Adrenal gland (tissue), 12 donors: ENCODE data around the gene GABARAPL1. TPM values are rescaled to one million over a fixed set of nuclear protein-coding genes. Genes with fewer than 3 reads are reported as not detected.

Experiments
- DNase-seq, 7 donors: peaks; one replicate each; pipeline ENCODE4 v3.0.0-alpha.2; 2019 to 2020
- H3K27ac ChIP-seq, 5 donors: fragments of 200-600 bp; sonication (generic) in 4 of 5; 1 replicate in 3 of 5; 2 replicates in 2 of 5; pipeline versions ENCODE4 v1.5.1 to v1.8.0; 2016 to 2020; ENCODE audit warnings: mild to moderate bottlenecking in 1 of 5
- H3K27me3 ChIP-seq: fragments of 200-600 bp; 2 replicates; pipeline ENCODE4 v1.8.0; 2021
- H3K36me3 ChIP-seq, 2 donors: fragments of 200-600 bp; replicated peaks in 1 of 2; 1 replicate in 1 of 2; 2 replicates in 1 of 2; pipeline versions ENCODE4 v1.5.1 to v1.8.0; 2018 to 2022
- H3K4me1 ChIP-seq, 2 donors: fragments of 200-600 bp; replicated peaks in 1 of 2; 1 replicate in 1 of 2; 2 replicates in 1 of 2; pipeline versions ENCODE4 v1.5.1 to v1.8.0; 2018 to 2021
- H3K4me3 ChIP-seq, 4 donors: fragments of 200-600 bp; sonication (generic) in 3 of 4; one replicate each; pipeline ENCODE4 v1.5.1; 2016 to 2018
- H3K9me3 ChIP-seq, 3 donors: fragments of 200-600 bp; sonication (generic) in 1 of 3; replicated peaks in 1 of 3; 1 replicate in 2 of 3; 2 replicates in 1 of 3; pipeline versions ENCODE4 v1.5.1 to v1.8.0; 2016 to 2021
- POLR2A ChIP-seq, 2 donors: fragments of 450-650 bp; IDR thresholded peaks; one replicate each; pipeline ENCODE4 v1.6.1; 2017; ENCODE audit warnings: antibody characterized with exemption in 2 of 2, mild to moderate bottlenecking in 2 of 2, moderate library complexity in 1 of 2
- whole genome bisulfite sequencing, 4 donors: extraction: QIAGEN DNeasy Blood & Tissue Kit in 2 of 4; methylation state at CpG; one replicate each; pipeline versions ENCODE4 v1.1.5 to v1.1.7; 2013 to 2017; 5-methylcytosine and 5-hydroxymethylcytosine counted together
- intact Hi-C, 2 donors: fragments of 100-400 bp; cut with DNase I; formaldehyde crosslinking; loops; one replicate each; pipeline versions ENCODE4 v1.14.1 to v1.15.0; 2022 to 2023
- polyA plus RNA-seq, 3 donors: library from polyadenylated mRNA; stranded (reverse); fragments of 200-250 nt in 2 of 3; fragments of 350-450 nt in 1 of 3; fragmentation: Illumina TruSeq in 1 of 3; extraction: RNeasy Lipid Tissue Mini Kit (QIAGEN cat#74804) in 1 of 3; gene quantifications; one replicate each; pipeline ENCODE4 v1.2.3, GENCODE V29; 2013 to 2014
- total RNA-seq, 9 donors: library from RNA; depleted of rRNA in 4 of 9; stranded (reverse); fragments of >200 nt in 4 of 9; fragments of 120-200 nt in 1 of 9; fragmentation: NEBNext Ultra II Directional in 1 of 9; extraction: Animal tissue kit (Norgen Biotek cat#: 25700) in 1 of 9; gene quantifications; one replicate each; pipeline versions ENCODE4 v1.1.0 to v1.2.4, GENCODE V29; 2013 to 2023
- TF ChIP-seq, protein P1 (sequence below), 6 experiments: fragments of 450-650 bp in 4 of 6; fragments of 200-600 bp in 2 of 6; sonication (generic) in 1 of 6; IDR thresholded peaks; 1 replicate in 5 of 6; 2 replicates in 1 of 6; pipeline versions ENCODE4 v1.5.1 to v1.8.0; 2016 to 2021; ENCODE audit warnings: antibody characterized with exemption in 6 of 6, mild to moderate bottlenecking in 2 of 6, moderate library complexity in 1 of 6
- donor health status: healthy with polysubstance abuse.
- donor health status: Bipolar disorder and iron deficiency.
- donor health status: DM: yes; HTN: yes; CAD: no.
- donor health status: DM: no; HTN: no; CAD: no.
- donor health status: DM: no; HTN: no; CAD: no.
- donor health status: DM: yes; HTN: yes; CAD: no.

Gene GABARAPL1
- total and polyA plus RNA-seq, 12 donors, result 58.2 to 260 (median 89.4) TPM

- no peaks in the 10 kb centered on the region for H3K4me1 ChIP-seq
- no peak overlapping the region for H3K4me3 ChIP-seq
- H3K9me3 ChIP-seq, result no peaks in the 10 kb centered on the region
- H3K36me3 ChIP-seq, result peaks cover 0 to 31% of the 10 kb centered on the region in 2 donors
- intact Hi-C loops, result no loop called here
- 93 to 100% (median 94%) methylated on average over 2 to 6 of the region's 6 CpGs for WGBS, 4 donors
- DNase-seq, result no peak
- no peak overlapping the region for H3K27ac ChIP-seq
- TF ChIP-seq POLR2A (IDR thresholded peaks at IDR 0.05), result no peak
- TF ChIP-seq, protein P1, sequence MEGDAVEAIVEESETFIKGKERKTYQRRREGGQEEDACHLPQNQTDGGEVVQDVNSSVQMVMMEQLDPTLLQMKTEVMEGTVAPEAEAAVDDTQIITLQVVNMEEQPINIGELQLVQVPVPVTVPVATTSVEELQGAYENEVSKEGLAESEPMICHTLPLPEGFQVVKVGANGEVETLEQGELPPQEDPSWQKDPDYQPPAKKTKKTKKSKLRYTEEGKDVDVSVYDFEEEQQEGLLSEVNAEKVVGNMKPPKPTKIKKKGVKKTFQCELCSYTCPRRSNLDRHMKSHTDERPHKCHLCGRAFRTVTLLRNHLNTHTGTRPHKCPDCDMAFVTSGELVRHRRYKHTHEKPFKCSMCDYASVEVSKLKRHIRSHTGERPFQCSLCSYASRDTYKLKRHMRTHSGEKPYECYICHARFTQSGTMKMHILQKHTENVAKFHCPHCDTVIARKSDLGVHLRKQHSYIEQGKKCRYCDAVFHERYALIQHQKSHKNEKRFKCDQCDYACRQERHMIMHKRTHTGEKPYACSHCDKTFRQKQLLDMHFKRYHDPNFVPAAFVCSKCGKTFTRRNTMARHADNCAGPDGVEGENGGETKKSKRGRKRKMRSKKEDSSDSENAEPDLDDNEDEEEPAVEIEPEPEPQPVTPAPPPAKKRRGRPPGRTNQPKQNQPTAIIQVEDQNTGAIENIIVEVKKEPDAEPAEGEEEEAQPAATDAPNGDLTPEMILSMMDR (IDR thresholded peaks at IDR 0.05), result no peak
- no peaks in the 10 kb centered on the region for H3K27me3 ChIP-seq
Observed at GRCh38 chr12:10226086-10226485, 13.4 kb downstream of the GABARAPL1 start.

GRCh38 chr12:10226731-10227130 is 14.1 kb downstream of the GABARAPL1 start:
- Histone ChIP-seq H3K27ac (no peak overlapping the region), H3K27me3 (no peaks in the 10 kb centered on the region), H3K4me3 (no peak overlapping the region), H3K4me1 (no peaks in the 10 kb centered on the region), H3K9me3 (no peaks in the 10 kb centered on the region), H3K36me3 (peaks cover 0 to 25% of the 10 kb centered on the region in 2 donors)
- no peak for DNase-seq
- TF ChIP-seq, protein P1 (IDR thresholded peaks at IDR 0.05), result no peak
- no peak for TF ChIP-seq POLR2A (IDR thresholded peaks at IDR 0.05)
- intact Hi-C loops, result no loop called here
- 26 to 53% (median 43%) methylated on average over 1 of the region's 1 CpG for WGBS, 4 donors

- Histone ChIP-seq H3K27ac (no peak overlapping the region), H3K36me3 (peaks cover 0 to 16% of the 10 kb centered on the region in 2 donors), H3K27me3 (no peaks in the 10 kb centered on the region), H3K9me3 (no peaks in the 10 kb centered on the region), H3K4me3 (no peak overlapping the region), H3K4me1 (no peaks in the 10 kb centered on the region)
- DNase-seq, result no peak
- intact Hi-C loops, result no loop called here
- TF ChIP-seq, protein P1 (IDR thresholded peaks at IDR 0.05), result no peak
- TF ChIP-seq POLR2A (IDR thresholded peaks at IDR 0.05), result no peak
- 78 to 91% (median 82%) methylated on average over 1 of the region's 1 CpG for WGBS, 4 donors
Observed at GRCh38 chr12:10227648-10228047, 15.0 kb downstream of the GABARAPL1 start.

DNA sequence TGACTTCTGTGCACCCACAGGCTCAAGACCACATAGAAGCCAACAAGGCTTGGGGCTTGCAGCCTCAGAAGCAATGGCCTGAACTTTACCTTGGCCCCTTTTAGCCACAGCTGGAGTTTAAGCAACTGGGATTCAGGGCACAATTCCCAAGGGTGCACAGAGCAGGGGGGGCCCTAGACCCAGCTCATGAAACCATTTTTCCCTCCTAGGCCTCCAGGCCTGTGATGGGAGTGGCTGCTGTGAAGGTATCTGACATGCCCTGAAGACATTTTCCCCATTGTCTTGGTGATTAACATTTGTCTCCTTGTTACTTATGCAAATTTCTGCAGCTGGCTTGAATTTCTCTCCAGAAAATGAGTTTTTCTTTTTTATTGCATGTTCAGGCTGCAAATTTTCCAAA is 21.9 kb downstream of the GABARAPL1 start:
- Histone ChIP-seq H3K27ac (no peak overlapping the region), H3K4me1 (no peaks in the 10 kb centered on the region), H3K36me3 (no peaks in the 10 kb centered on the region), H3K27me3 (no peaks in the 10 kb centered on the region), H3K9me3 (no peaks in the 10 kb centered on the region), H3K4me3 (no peak overlapping the region)
- intact Hi-C loops, result loop anchor here in 1 of 2 donors (5.0 kb wide), 1 partner anchor 328 kb away; no protein-coding TSS in a partner anchor
- DNase-seq, result no peak
- no peak for TF ChIP-seq POLR2A (IDR thresholded peaks at IDR 0.05)
- TF ChIP-seq, protein P1 (IDR thresholded peaks at IDR 0.05), result no peak
